GM19025 (cell line): ENCODE results near the gene RPF1.
"Not testable (repeated sequence)": the region's sequence is repeated elsewhere in the genome, so short reads cannot be mapped to it uniquely, and the experiment has no call there.

ENCODE experiments used
- ATAC-seq: cut with Tn5 transposase; IDR thresholded peaks from one replicate; pipeline ENCODE4 v1.9.1; 2021; ENCODE audit warnings: mild to moderate bottlenecking, low read depth, moderate library complexity; ENCODE audit not compliant: unreplicated experiment

RPF1 gene

DNA sequence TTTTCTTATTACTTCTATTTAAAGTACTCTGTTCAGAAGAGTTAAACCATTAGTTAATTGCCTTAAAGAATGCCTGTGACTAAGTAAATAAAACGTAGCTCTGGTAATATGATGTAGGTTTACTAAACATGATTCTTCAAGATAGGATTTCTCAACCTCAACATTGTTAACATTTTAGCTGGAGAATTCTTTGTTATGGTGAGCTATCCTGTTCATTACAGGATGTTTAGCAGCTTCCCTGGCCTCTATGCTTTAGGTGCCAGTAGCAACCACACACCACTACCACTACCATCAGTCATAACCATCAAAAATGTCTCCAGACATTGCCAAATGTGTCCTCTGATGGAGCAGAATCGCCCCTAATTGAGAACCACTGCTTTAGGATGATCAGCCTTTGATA is 10.7 kb downstream of the RPF1 start:
- ATAC-seq: no peak

DNA sequence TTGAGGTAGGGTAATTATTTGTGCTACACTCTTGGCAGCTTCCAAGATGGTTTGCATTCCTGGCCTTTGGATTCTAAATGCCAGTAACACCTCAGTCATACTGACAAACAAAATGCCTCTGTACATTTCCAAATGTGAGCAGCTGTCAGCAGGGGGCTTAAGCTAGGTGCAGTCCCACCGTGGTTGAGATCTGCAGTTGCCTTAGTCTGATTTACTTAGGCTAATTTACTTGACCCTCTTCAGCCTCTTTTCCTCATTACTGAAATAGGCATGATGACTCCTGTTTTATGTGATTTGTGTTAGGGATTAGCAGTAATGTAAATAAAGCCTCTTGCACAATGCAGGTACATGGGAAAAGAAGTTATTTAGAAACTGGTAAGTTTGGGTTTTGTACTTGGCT is 13.7 kb downstream of the RPF1 start:
- no peak for ATAC-seq

DNA sequence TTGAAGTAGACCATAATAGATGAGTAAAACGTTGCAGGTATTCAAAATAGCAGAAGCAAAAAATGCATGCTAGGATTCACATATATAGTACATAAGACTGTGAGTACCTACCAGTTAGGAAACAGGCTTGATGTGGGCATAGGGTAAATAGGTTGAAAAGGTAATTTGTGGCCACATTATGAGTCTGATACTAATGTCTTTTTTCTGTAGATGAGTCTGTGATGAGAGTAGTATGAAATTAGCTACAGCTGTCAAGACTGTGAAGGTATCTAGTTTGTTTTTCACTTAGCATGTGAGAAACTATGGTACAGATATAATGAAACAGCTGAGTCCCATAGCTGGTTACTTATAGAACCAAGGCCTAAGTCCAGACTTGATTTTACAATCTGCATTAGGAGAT is 14.7 kb downstream of the RPF1 start:
- ATAC-seq: no peak

DNA sequence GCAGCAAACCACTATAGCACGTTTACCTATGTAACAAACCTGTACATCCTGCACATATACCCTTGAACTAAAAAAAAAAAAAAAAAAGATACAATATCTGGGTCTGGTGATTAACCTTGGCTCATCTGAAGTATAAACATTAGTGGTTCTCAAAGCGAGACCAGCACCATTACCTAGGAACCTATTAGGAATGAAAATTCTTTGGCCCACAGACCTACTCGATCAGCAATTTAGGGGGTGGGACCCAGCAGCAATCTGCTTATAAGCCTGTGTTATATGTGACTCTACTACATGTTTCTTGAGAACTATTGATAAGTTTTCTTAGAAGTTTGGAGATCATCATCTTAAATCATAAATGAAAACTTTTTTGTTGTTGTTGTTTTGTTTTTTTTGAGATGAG is 17.4 kb downstream of the RPF1 start:
- ATAC-seq: no peak

DNA sequence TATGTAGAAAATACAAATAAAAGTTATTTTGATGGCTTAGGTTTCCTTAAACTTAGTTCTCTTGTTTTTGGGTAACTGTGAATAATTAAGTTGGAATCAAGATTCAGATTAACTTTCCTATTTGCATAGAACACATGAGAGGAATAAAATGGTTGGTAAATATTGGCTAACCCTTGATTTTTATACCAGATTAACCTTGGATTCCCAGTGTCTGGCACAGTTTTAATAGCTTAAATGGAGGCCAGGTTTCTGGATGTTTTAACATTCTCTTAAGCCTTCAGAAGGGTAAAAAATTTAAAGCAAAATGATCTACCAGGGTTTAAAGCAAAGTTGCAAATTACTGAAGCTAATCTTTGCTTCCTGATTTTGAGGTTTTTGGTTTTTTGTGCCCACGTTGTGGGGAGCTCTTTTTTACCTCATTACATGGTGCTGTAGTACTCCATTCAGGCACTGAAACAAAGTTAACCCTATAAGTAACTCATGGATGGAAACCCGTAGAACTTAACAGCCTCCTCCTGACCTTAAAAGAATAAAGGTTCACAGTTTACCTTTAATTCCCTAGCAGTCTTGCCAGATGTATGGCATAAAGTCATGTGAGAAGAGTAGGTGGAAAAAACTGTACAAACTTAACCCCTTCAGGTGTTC is 18.7 kb downstream of the RPF1 start:
- no peak for ATAC-seq

- ATAC-seq: no peak
Observed at GRCh38 chr1:84502927-84503326, 23.9 kb downstream of the RPF1 start.

DNA sequence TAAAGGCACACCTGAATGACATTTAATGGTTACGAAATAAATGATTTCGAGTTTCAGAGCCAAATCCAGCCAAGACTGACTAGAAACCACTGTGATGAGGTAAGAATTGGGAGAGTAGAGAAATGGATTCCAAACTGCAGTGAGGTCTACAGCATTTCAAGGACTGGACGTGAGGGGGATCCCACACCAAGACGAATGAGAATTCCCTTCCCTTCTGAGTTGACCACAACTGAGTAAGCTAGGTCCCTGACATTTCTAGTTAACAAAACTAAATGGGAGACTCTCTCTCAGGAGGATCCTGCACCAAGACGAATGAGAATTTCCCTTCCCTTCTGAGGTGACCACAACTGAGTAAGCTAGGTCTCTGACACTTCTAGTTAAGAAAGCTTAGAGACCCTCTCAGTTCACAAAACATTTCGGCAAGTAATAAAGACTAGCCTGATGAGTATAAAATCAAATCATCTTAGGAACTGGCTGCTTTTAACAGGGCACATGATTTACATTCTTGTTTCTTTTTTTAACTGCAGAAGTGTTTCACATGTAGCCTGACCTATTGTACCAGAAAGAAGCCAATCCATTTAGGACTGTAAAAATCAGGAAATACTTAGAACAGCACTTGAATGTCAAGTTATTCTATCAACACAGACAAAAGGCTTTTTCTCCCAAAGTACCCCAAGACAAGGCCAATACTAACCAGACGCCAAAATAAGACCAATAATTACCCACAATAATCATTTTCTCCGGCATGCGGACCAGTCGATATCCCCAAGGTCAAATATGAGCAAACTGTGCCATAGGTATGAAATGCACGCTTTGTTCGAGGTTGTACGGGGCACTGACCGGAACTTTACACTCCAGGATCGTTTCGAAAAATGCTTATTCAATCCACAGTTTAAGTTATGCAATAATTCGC is 25.8 kb downstream of the RPF1 start:
- ATAC-seq: no peak

GRCh38 chr1:84505493-84506001 is 26.5 kb downstream of the RPF1 start:
- ATAC-seq: peak; percentile 30

DNA sequence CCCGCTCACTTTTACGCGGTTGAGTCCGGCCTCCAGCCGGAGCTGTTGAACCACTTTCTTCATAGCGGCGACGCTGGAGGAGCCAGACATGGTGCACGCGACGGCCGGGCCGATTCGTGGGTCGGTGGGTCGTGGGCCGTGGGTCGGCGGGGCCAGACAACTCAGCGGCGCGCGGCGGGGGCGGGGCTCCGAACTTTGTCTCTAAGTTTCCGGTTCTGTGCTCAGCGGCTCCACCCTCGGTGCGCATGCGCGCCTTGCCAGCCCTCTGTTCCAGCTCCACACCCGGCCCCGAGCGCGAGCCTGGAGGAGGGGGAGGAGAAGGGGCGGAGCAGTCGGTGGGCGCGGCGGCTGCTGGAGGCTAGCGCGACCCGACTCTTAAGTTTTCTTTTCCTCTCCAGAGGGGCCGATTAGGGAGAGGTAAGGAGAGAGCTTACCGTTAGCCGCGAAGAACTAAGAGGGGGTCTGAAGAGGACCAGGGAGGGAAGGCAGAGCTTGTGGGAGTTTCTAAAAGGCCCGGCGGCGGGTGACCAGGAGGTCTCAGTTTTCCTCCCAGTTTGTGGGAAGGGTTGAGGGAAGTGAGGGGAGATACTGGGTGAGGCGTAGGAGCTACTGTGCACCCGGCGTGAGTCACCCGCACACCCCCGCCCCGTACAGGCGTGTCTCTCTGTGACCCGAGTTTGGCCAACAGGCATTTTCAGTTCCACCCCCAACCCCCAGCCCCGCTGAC is 27.1 kb downstream of the RPF1 start, which contains the start of the genes GNG5 and SPATA1:
GNG5 (minus strand) TSS at position 580 of the 727 bp plus-strand sequence; CDS start at position 90, 490 bp downstream.
SPATA1 (plus strand) TSS at position 385 of the 727 bp plus-strand sequence. CDS start 9,974 bp downstream, outside the sequence.
- ATAC-seq: peak; percentile 75

DNA sequence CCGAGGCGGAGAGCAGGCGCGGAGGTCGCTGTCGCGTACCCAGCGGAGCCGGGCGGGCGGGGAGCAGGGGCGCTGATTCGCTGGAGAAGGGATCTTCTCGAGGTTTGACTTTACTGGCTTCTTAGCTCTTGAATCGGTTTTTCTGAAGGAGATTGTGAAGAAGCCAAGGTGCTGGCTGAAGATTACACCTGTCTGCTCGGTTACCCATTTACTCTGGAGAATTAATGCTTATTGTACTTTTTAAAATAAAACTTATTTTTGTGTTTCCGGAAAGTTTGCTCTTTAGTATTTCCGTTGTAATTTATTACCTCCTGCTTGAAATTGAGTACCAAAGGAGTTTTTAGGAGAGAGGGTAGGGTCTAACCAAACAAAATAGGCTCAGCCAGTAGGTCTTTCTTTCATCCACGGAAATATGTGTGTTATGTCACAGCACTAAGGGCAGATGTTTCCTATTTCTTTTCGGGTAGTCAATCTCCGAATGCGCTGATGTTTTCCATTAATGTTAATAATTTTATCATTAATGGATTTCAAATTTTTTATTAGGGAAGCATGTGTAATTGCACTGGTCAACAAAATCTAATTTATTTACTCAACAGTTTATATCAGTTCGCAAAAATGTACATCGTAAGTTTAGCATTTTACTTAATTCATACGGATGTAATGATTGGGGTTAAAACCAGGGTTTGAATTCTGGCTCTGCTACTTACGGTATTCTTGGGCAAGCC is 27.8 kb downstream of the RPF1 start:
- ATAC-seq: no peak

DNA sequence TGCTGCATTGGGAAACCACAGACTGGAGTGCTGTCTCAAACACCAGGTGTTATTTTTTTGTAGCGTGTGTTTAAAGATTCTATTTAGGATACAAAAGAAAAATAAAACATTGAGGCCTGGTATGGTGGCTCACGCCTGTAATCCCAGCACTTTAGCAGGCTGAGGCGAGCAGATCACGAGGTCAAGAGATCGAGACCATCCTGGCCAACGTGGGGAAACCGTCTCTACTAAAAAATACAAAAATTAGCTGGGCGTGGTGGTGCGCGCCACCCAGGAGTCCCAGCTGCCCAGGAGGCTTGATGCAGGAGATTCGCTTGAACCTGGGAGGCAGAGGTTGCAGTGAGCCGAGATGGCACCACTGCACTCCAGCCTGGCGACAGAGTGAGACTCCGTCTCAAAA is 28.8 kb downstream of the RPF1 start:
- not testable (repeated sequence) for ATAC-seq

DNA sequence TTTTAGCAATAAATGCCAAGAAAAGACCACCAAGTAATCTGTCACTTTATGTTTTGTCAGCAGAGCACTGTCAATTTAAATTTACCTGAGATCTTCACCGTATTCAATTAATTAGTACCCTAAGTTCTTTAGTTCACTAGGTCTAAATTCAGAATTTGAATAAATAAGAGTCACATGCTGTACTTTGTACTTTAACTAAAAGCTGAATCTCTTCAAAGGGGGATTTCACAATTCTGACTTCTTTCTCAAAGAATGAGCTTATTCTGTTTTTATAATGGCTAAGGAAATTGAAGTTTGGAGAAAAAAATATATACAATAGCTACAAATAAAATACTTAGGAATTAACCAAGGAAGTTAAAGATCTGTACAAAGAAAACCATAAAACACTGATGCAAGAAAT is 29.4 kb downstream of the RPF1 start:
- ATAC-seq: no peak

- ATAC-seq: no peak
Observed at GRCh38 chr1:84509029-84509428, 30.0 kb downstream of the RPF1 start.

GRCh38 chr1:84510165-84510564 is 31.1 kb downstream of the RPF1 start:
- no peak for ATAC-seq

DNA sequence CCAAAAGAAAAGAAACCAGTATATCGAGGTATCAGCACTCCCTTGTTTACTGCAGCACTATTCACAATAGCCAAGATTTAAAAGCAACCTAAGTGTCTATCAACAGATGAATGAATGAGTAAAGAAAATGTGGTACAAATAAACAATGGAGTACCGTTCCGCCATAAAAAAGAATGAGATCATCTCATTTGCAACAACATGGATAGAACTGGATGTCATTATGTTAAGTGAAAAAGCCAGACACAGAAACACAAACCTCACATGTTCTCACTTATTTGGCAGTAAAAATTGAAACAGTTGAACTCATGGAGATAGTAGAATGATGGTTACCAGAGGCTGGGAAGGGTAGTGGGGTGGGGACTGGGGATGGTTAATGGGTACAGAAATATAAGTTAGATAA is 31.6 kb downstream of the RPF1 start:
- ATAC-seq: no peak

- no peak for ATAC-seq
Observed at GRCh38 chr1:84524590-84524989, 45.5 kb downstream of the RPF1 start.

DNA sequence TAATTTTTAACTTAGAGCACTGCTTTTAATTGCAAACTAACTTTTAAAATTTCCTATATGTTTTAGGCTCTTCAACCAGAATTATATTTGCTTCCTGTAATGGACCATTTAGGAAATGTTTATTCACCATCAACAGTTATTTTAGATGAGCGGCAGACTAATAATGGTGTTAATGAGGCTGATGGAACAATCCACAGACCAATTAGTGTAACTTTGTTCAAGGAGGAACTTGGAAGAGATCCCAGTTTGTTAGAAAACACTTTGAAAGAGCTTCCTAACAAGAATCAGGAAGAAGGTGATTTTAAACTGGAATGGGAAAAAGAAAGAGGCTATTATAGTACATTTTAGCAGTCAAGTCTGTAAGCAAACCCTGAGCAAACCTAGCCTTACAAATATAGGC is 46.7 kb downstream of the RPF1 start:
- no peak for ATAC-seq

DNA sequence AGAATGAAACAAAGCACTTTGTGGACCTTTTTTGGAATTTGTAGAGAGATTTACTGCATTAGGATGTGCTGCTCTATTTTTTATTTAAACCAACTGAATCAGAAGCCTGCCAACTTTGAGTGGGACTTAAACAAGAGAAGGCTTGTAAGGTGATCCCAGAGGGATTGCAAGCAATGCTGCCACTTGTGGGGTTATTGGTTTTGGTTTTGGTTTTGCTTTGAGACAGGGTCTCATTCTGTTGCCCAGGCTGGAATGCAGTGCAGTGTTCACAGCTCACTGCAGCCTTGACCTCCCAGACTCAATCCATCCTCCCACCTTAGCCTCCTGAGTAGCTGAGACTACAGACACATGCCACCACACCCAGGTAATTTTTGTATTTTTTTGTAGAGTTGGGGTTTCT is 59.5 kb downstream of the RPF1 start:
- peak; percentile 86 for ATAC-seq

GRCh38 chr1:84539972-84540371 is 60.9 kb downstream of the RPF1 start:
- no peak for ATAC-seq

- ATAC-seq: no peak
Observed at GRCh38 chr1:84540759-84541158, 61.7 kb downstream of the RPF1 start.
